AG08395 (cell line): ENCODE measurements around the gene PRELID2.
"Not testable (repeated sequence)": the region's sequence is repeated elsewhere in the genome, so short reads cannot be mapped to it uniquely, and the experiment has no call there.

Experiments used
- DNase-seq: peaks from one replicate; pipeline ENCODE4 v3.0.0; 2012; ENCODE audit warnings: mixed read lengths, low spot score

Gene PRELID2

DNA sequence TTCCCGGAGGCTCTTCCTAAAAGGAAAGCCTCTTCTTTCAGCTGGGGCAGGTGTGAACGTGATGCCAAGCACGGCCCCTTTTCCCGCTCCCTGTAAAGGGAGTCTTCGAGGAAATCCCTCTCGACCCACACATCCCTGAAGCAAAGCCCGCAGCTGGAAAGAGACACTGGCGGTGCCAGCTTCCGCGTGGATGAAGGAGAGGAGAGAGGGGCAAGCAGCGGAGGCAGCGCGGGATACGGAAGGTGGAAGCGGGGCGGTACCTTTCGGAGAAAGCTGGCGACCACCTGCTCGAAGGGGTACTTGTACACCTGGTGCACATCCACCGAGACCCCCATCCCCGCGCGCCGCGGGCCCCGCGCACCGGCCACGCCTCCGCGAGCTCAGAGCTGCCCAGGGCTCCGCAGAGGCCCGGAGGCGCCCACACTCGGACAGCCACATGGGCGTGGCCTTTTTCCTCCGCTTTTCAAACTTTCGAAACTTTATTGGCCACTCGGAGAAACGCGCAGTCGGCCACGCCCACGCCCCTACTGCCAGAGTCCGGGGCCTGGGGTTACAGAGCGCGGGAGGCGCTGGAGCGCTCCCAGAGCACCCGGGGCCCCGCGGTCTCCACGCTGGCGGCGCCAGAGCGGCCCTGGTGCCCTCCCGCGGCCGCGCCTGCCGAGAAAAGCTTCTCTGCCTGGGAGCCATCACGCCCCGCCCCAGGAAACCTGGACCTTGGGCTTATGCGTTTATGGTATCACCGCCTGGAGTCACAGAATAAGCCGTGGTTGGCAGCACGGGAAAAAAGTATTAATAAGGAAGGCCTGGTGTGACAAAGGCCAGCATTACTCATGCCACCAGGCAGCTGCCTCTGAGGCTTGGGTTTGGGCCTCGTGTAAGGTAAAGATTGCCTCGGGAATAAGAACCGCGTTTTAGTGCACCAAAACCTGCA, at the start of gene PRELID2:
PRELID2 (minus strand) TSS at position 426 of the 931 bp plus-strand sequence; CDS start at position 335, 91 bp downstream.
- peak; percentile 77 for DNase-seq

DNA sequence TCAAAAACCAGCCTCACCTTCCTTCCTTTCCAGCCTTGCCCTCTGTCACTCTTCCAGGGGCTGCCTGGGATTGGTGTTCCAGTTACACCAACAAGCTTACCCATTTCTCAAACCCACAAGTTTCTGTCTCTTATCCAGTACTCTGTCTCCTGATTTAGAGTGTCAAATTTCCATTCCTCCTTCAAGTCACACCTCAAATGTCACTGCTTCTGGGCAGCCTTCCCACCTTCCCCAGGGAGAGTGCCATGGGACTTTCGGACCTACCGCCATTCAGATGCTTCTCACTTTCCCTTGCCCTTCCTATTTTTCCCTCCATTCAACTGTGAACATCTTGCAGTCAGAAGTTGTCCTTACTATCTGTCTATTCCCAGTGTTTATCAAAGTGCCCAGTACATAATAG, 39.6 kb upstream of the PRELID2 start:
- DNase-seq, result no peak

DNA sequence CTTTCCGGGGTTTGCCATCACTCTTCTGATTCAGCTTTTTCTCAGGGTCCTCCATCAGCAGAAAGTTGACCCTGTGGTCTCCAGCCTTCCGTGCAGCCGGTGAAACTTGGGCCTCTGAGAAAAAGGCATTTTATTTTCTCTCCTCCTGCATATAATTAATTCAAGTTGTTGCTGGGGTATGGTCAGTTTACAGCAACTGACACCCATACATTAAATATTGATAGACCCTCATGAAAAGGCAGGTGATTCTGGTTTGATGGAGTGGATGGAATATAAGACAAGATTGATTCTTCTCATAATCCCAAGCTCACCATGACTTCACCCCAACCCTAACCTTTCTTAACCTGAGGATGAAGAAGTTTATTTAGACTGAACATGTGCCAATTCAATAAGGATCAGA, 37.8 kb upstream of the PRELID2 start, which contains the start of gene GRXCR2:
GRXCR2 (minus strand) TSS at position 101 of the 400 bp plus-strand sequence; CDS start at position 55, 46 bp downstream.
- no peak for DNase-seq

DNA sequence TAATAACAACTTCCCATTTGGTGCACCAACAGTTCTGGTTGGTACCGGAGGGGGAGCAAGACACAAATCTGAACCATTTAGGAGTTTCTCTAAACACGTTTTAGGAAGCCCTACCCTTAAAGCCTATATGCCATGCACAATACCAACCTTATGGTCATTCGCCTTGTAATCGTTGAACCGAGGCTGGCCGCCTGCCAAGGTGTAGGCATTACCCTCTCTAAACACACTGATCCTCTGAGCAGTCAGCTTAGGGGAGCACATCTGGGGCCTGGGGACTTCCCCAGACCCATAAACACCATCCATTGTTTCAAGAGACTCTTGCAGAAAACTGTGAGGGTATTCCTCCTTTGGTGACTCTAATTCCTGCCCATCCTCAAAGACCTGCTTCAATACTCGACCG, 37.3 kb upstream of the PRELID2 start:
- no peak for DNase-seq

DNA sequence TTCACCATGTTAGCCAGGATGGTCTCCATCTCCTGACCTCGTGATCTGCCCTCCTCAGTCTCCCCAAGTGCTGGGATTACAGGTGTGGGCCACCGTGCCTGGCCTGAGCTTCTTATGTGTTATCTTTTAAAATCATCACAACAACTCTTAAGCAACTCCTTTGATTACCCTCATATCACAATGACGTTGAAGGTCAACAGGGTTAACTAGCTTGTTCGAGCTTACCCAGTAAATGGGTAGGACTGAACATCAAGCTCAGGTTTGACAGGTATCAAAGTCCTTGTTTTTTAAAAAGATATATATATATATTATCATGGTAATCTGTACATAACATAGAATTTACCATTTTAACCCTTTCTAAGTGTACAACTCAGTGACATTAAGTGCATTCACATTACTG, 34.6 kb upstream of the PRELID2 start:
- DNase-seq, result no peak

DNA sequence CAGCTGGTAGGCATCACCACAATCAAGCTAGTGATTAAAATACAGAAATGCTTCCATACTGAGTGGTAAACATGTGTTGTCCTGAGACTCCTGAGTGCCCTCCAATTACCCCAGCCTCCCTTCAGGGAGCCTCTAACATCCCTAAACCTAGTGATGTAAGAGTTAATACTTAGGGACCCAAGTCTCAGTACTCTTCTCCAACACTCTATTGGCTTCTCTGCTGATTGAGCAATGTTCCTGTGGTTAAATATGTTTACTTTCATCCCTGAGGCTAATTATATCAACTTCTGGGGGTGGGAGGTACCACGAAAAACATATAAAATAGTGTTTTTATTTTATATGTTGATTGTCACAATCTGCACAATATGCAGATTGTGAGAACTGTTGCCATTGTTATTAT, 32.7 kb upstream of the PRELID2 start:
- DNase-seq, result no peak

DNA sequence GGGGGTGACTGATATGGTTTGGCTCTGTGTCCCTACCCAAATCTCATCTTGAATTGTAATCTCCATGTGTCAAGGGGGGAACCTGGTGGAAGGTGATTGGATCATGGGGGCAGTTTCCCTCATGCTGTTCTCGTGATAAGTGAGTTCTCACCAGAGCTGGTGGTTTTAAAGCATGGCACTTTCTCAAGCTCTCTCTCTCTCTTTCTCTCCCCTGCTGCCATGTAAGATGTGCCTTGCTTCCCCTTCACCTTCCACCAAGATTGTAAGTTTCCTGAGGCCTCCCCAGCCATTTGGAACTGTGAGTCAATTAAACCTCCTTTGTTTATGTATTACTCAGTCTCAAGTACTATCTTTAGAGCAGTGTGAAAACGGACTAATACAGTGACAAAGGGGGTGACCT, 29.3 kb upstream of the PRELID2 start:
- not testable (repeated sequence) for DNase-seq

DNA sequence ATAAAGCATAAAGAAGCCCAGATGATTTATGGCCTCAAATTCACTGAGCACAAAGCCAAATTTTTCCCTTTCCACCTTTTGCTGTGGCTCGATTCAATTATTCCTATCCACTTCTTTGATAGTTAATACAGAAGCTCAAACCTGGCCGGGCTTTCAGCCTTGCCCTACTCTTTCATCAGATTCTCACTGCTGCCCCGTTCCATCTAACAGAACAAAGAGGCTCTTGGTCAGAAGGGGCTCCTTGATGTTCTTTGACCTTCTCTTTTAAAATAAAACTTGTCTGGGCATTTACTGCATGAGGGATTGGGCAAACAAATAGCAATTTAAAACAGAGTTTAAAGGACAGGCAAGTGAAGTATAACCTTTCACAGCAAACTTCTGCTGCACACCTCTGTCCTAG, 27.9 kb upstream of the PRELID2 start:
- no peak for DNase-seq

DNA sequence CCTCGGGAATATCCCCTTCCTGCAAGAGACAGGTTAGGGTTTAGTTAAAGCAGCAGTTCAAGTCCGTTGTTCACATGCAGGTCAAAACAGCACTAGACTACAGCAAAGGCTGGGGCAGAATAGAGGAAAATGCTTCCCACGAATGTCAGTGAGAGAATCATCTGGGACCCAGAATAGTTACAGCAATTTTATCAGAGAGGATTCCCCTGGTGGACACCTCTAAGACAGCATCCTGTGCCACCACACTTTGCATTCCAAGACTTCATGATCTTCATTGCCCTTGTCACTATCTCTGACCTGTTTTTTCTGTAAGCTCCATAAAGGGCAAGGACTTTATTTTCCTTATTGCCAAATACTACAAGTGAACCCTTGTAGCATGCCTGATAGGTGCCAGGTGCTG, 24.8 kb upstream of the PRELID2 start:
- no peak for DNase-seq

DNA sequence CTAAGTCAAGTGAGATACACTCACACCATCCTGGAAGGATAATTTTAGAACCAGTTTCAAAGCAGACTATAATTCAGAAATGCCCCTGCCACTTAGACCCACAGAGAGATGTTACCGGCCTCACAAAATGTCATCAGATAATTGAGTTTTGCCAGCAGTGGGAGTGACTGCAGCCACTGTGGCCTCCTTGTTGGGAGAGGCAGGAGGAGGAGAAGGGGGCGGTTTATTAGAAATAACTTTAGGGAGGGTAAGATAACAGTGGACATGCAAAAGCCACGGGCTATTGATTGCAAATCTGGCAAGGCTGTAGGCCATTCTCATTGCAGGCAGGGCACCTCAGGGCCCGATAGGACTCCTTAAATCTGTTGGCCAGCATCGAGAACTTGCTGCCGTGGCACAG, 24.3 kb upstream of the PRELID2 start:
- DNase-seq, result no peak

DNA sequence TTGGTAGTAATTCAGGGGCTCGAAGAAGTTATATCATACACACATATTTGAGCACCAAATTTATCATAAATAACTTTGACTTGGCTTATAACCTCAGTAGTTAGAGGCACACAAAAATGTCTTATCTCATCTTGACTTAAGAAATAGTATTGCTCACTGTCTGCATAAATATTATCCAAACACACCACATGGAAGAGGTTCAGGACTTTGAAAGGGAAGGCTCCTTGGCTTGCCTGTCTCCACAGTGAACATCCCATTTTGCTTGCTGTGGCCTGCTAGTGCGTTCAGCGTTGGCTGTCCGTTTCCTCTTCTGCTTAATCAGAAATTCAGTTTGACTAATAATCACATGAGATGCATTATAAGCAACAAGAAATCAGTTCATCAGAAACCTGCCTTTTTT, 23.8 kb upstream of the PRELID2 start:
- DNase-seq, result no peak

DNA sequence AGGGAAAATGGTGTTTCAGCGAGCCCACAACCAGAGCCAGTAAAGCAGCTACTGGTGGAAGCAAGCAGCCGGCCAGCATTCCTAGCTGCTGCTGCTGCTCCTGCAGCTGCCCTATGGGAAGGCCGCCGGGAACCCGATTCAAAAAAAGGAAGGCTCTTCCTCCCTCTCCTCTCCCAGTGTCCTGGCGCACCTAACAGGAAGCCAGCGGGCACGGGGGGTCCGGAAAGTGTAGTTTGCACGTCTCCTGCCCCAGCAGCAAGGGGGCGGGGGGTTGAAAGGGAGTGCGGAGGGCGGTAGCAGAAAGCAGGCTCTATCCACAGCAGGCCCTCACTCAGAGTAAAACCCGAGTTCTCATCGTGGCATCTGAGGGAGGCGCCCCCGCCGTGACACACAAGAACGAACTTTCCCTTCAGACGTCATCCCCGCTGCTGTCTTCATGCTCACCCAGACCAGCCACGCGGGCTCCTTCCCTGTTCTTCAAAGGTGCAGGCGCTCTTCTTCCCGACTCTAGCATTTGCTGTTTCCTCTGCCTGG, 21.2 kb upstream of the PRELID2 start:
- DNase-seq, result peak; percentile 56

DNA sequence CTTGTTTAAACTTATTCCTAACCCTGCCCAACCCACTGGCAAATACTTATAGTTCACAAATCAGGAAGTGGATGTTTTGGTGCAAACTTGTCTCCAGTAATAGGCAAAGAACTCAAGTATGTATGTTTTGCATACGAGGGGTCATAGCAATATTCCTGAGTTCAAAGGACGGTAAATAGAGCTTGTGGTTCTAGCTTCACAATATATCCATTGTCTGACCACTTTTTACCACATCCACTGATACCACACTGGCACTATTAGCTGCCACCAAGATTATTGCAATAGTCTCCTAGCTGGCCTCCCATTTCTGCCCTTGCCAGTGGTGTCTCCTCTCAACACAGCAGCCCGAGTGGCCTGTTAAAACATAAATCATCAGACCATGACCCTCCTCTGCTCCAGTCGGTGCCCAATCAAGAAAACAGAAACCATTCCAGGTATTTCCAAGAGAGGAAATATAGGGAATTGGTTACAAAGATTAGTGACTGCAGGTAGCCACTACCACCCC, 20.7 kb upstream of the PRELID2 start:
- DNase-seq, result no peak

DNA sequence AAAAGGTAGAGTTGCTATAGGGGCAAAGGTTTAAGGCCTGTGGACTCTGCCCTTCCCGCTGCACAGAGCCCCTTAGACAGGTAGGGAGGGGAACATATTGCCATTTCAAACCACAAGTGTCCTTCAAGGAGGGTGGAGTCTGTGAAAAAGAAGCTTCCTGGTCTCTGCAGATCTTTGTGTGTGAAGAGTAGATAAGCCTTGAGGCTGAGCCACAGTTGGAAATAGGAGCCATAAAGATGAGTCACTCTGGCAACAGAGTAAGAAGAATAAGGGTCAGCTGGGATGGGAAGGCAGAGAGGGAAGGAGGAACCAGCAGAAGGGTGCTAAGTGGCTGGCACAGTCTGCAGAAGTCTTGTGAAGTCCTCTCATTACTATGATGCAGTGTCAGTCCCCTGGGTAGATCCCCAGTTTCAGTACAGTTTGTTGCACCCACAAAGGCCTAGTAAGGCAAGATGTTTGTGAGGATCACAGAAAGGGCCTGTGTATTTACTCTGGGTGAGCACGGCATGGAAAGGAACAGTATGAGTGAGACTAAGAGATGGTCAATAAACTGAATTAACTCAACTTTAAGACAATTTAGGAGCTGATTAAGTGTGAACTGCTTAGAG, 19.6 kb upstream of the PRELID2 start:
- DNase-seq, result peak; percentile 77

DNA sequence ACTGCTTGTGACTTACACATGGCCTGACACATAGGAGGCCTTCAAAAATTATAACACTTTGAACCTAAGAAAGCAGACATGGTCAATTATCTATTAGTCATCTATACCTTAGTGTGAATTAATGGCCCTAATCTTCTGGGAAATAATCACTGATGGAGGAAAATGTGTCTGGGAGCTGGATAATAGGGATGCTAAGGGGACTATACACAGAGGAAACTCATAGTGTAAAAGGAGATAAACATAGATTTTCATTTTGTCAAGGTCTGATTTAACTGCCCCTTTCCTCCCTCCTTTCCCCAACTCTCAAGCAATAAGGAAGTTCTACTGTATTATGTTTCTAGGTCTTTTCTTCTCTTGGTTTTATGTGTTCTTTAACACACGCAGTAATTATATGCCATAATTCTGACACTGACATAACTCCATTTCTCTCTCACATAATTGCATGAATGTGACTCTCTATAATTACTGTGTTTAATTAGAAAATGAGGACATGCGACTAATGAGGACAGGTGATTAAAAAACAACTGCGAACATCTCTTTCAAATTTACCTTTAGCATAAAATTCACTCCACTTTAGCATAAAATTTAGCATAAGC, 18.7 kb upstream of the PRELID2 start:
- no peak for DNase-seq

DNA sequence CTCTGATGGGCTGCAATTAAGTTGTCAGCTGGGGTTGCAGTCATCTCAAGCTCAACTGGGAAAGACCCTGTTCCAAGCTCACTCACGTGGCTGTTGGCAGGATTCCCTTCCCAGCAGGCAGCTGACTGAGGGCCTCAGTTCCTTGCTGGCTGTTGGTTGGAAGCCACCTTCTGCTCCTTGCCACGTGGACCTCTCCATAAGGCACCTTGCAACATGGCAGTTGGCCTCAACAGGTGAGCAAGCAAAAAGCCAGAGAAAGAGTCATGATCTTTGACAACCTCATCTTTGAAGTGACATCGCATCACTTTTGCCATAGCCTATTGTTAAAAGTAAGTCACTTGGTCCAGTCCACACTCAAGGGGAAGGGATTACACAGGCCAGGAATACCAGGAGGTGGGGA, 17.8 kb upstream of the PRELID2 start:
- no peak for DNase-seq

DNA sequence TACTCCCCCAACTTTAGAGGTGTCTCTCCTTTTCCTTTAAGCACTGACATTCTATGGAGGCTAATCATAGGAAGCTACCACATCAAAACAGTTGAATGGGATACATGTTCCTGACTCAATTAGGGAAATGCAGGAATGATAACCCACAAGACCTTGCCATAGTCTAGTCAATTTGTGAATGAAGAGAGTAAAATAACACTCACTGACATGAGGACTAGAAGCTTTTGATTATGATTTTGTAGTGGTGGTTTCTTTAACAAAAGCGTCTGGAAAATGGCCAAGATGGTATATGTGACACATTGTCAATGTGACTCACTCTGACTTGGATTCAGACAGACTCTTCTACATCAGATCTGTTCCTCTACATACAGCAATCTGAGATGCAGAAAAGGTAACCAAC, 13.7 kb upstream of the PRELID2 start:
- peak; percentile 35 for DNase-seq

DNA sequence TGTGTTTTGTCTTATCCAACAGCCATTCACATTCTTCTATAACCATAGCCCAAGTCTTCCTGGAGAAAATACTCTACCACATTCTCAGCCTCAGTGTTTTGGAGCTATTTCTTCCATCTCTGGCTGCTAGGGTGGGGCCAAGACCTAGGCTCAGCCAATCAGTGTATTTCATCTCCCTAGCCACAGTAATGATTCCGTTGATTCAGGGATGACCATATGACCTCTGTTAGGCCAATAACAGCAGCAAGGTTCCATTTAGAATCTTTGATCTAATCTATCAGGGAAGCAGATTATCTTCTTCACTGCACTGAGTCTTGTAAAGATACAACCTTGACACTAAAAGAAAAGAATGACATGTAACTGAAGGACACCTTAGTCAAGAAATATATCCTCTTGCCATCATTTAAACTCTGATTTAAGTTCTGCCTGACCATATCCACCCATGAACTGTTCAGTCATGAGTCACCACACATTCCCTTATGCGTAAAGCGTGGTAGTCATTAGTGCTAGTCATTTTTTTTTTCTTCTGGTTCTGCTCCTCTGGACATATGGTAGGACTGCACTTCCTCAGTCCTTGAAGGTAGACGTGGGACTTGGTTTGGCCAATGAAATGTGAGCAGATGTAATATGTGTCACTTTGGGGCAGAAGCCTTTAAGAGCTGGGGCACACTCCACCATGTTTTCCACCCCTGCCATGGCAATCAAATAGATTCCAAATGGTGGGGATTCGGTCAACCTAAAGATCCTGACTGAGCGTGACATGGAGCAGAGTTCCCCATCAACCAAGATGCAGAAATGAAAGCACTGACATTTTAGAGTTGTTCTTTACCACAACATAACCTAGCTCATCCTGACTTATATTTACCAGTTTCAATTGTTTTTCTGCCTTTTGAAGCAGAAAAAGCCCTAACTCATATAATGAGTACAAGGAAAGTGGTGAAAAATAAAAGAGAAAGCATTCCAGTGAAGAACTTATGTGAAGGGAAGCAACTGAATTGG, 12.7 kb upstream of the PRELID2 start:
- peak; percentile 76 for DNase-seq

DNA sequence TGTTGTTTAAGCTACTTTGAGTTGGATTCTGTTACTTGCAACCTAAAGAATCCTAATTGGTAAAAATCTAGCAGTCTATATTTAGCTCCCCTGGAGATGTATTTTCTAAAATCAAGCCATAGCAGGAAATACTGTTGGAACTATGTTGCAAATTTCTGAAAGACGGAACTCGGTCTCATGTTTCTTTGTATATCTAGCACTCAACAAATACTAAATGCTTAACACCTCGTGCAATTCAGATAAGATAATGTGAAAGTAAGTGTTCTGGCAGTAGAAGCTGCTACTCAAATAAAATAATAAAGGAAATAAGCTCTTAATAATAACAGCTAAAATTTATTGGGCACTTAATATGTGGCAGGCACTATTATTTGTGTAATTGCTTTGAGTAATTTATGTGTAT, 10.9 kb upstream of the PRELID2 start:
- no peak for DNase-seq

DNA sequence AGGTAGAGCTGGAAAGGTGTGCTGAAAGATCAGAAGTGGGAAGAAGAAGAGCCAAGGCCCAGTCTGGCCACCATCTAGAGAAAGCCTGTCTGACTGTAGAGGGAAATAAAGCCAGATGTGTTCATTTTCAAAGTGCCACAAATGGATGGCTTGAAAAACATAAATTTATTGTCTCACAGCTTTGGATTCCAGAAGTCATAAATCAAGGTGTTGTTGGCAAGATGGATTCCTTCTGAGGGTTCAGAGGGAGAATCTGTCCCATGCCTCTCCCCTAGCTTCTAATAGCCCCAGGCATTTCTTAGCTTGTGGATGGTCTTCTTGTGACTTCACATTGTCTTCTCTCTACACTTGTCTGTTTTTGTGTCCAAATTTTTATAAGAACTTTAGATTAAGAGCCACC, 6.2 kb upstream of the PRELID2 start:
- DNase-seq, result no peak

DNA sequence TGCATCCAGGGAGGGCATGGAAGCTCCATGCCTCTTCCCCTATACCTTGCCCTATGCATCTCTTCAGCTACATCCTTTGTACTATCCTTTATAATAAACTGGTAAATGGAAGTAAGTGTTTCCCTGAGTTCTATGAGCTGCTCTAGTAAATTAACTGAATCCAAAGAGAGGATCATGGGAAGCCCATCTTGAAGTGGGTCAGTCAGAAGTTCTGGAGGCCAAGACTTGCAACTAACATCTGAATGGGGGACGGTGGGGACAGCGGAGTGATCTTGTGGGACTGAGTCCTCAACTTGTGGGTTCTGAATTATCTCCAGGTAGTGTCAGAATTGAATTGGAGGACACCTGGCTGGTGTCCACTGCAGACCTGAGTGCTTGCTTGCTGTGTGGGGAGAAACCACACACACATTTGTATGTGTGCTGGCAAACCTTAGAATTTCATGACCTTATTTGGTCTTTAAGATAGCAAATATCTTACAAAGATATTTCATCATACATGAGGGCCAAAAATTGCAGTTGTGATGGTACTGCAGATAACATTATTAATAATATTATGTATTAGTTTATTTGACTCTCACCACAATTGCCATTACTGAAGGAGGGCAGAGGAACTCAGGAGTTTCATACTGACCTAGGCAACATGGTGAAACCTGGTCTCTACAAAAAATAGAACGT, 5.5 kb upstream of the PRELID2 start:
- no peak for DNase-seq
